ENCODE data around the gene TMEM220.

- TF ChIP-seq, protein P1, sequence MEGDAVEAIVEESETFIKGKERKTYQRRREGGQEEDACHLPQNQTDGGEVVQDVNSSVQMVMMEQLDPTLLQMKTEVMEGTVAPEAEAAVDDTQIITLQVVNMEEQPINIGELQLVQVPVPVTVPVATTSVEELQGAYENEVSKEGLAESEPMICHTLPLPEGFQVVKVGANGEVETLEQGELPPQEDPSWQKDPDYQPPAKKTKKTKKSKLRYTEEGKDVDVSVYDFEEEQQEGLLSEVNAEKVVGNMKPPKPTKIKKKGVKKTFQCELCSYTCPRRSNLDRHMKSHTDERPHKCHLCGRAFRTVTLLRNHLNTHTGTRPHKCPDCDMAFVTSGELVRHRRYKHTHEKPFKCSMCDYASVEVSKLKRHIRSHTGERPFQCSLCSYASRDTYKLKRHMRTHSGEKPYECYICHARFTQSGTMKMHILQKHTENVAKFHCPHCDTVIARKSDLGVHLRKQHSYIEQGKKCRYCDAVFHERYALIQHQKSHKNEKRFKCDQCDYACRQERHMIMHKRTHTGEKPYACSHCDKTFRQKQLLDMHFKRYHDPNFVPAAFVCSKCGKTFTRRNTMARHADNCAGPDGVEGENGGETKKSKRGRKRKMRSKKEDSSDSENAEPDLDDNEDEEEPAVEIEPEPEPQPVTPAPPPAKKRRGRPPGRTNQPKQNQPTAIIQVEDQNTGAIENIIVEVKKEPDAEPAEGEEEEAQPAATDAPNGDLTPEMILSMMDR (conservative IDR thresholded peaks at IDR 0.05 in 1 of 2, IDR thresholded peaks at IDR 0.05 in 1 of 2; ENCODE audit: extremely low read depth in 1 of 2, insufficient read depth in 1 of 2, low read depth in 1 of 2, low read length in 2 of 2), result no peak
- TF ChIP-seq EZH2 (IDR thresholded peaks at IDR 0.05; ENCODE audit: borderline replicate concordance, low read length), result no peak
Measured at GRCh38 chr17:10748531-10749181, 18.8 kb upstream of the TMEM220 start.
